ENCODE results near the gene C5orf24. TPM values are rescaled to one million over a fixed set of nuclear protein-coding genes. Genes with fewer than 3 reads are reported as not detected.
"Not testable (repeated sequence)": the region's sequence is repeated elsewhere in the genome, so short reads cannot be mapped to it uniquely, and the experiment has no call there.

C5orf24 gene
- total RNA-seq, 4 donors from 2014 or later: 45.3 to 93.8 (median 58.3) TPM

DNA sequence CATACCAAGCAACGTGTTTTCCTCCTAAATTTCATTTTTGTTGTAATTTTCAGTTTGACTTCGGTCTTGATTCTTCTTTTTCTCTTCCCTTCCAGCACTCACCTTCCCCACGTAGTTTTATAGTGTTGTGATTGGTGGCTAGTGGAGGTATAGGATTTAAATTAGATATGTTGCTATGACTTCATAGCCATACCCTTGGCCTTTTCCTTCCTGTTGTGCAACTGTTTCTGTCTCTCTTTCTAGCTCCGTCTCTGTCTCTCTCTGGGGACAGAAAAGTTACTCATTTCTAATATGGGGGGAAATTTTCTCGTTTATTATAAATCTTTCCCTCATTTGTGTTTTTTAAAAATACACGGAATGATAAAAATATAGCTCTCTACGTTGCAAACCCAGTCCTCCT lies 20.6 kb upstream of the C5orf24 start:
- Histone ChIP-seq H3K9me3 (no peaks in the 10 kb centered on the region), H3K4me1 (no peaks in the 10 kb centered on the region), H3K27ac (no peak overlapping the region), H3K4me3 (no peak overlapping the region), H3K27me3 (no peaks in the 10 kb centered on the region), H3K36me3 (peaks cover 0 to 2% of the 10 kb centered on the region in 2 donors)
- DNase-seq: no peak
- TF ChIP-seq POLR2A (IDR thresholded peaks at IDR 0.05) (no peak), CTCF (IDR thresholded peaks at IDR 0.05) (no peak)
- intact Hi-C loops (cut with DNase I; ENCODE audit: low total_unique reads): no loop called here

DNA sequence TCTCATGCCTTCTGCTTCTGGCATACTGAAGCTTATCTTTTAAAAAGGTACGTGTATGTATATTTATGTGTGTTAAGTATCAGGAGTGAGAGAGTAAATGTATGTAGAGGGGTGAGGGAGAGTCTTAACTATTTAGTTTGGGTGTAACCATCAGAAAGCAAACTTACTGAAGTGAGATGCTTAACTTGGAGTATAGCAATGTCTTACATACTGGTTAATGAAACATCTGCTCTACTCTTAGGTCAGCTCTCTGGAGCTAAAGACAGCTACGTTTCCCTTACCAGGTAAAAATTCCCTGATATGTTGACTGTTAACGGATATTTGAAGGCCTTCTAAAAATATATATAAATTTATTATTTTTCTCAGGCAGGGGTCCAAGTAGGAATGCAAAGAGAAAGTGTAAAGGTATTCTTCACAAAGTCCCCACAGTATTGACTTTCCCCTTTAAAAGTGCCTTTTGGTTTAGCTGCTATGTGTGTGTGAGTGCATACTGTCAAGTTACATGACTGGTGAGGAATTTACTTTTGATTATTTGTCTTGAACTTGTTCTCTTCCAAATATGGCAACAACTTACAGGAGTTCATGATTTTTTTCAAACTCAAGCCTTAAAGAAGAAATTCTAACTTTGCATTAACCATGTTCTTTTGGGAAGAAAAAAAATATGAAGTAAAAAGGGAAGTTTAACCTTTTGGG lies 12.3 kb upstream of the C5orf24 start:
- H3K36me3 ChIP-seq: peaks cover 0 to 2% of the 10 kb centered on the region in 2 donors
- H3K27ac ChIP-seq: no peak overlapping the region
- no peak for DNase-seq
- H3K27me3 ChIP-seq: no peaks in the 10 kb centered on the region
- TF ChIP-seq POLR2A (IDR thresholded peaks at IDR 0.05) (no peak), CTCF (IDR thresholded peaks at IDR 0.05) (no peak)
- H3K9me3 ChIP-seq: no peaks in the 10 kb centered on the region
- no peaks in the 10 kb centered on the region for H3K4me1 ChIP-seq
- H3K4me3 ChIP-seq: no peak overlapping the region
- intact Hi-C loops (cut with DNase I; ENCODE audit: low total_unique reads): no loop called here

GRCh38 chr5:134835623-134836022 lies 10.1 kb upstream of the C5orf24 start:
- no peaks in the 10 kb centered on the region for H3K36me3 ChIP-seq
- no peaks in the 10 kb centered on the region for H3K27me3 ChIP-seq
- H3K4me3 ChIP-seq: no peak overlapping the region
- intact Hi-C loops (cut with DNase I; ENCODE audit: low total_unique reads): no loop called here
- no peak for TF ChIP-seq POLR2A (IDR thresholded peaks at IDR 0.05)
- TF ChIP-seq CTCF (IDR thresholded peaks at IDR 0.05): no peak
- no peaks in the 10 kb centered on the region for H3K9me3 ChIP-seq
- H3K4me1 ChIP-seq: no peaks in the 10 kb centered on the region
- DNase-seq: no peak
- no peak overlapping the region for H3K27ac ChIP-seq

DNA sequence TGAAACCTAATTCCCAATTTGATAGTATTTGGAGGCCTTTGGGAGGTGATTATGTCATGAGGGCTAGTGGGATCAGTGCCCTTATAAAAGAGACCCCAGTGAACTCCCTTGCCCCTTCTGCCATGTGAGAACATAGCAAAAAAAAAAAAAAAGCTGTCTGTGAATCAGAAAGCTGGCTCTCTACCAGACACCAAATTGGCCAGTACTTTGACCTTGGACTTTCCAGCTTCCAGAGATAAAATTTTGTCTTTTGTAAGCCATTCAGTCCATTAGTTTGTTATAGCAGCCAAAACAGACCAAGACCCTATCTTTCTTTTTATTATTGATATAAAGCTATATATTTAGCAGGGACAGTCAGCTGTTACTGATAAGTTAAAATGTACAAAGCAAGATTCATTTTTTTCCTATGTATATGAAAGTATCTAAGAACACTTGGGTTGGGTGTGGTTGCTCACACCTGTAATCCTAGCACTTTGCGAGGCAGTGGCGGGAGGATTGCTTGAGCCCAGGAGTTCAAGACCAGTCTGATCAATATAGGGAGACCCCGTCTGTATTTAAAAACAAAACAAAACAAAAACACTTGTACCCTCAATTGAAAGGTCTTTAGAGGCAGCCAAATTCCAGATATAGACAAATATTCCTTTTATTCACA lies 8.1 kb upstream of the C5orf24 start:
- no peak overlapping the region for H3K4me3 ChIP-seq
- H3K9me3 ChIP-seq: no peaks in the 10 kb centered on the region
- TF ChIP-seq CTCF (IDR thresholded peaks at IDR 0.05) (no peak), POLR2A (IDR thresholded peaks at IDR 0.05) (no peak)
- H3K27ac ChIP-seq: no peak overlapping the region
- H3K4me1 ChIP-seq: no peaks in the 10 kb centered on the region
- no peaks in the 10 kb centered on the region for H3K36me3 ChIP-seq
- DNase-seq: no peak
- H3K27me3 ChIP-seq: no peaks in the 10 kb centered on the region
- intact Hi-C loops (cut with DNase I; ENCODE audit: low total_unique reads): no loop called here

GRCh38 chr5:134838361-134838760 lies 7.4 kb upstream of the C5orf24 start:
- H3K4me1 ChIP-seq; H3K27me3 ChIP-seq; DNase-seq; H3K36me3 ChIP-seq; H3K9me3 ChIP-seq; H3K27ac ChIP-seq; intact Hi-C loops (cut with DNase I; ENCODE audit: low total_unique reads); H3K4me3 ChIP-seq: not testable (repeated sequence)

Data from uterus (tissue), 4 donors.